GM23248 (cell line): ENCODE data around the gene ATG7. TPM values are rescaled to one million over a fixed set of nuclear protein-coding genes. Genes with fewer than 3 reads are reported as not detected.
"Not testable (repeated sequence)": the region's sequence is repeated elsewhere in the genome, so short reads cannot be mapped to it uniquely, and the experiment has no call there.

ENCODE experiments used
- DNase-seq: peaks from one replicate; pipeline ENCODE4 v3.0.0-alpha.2; 2015
- H2AFZ ChIP-seq: fragments of 200-600 bp; sonication (generic); 2 replicates; pipeline ENCODE4 v1.6.1; 2016; ENCODE audit warnings: antibody characterized with exemption
- H3F3A ChIP-seq: fragments of 200-600 bp; sonication (generic); 2 replicates; pipeline ENCODE4 v1.6.1; 2016; ENCODE audit warnings: mild to moderate bottlenecking, antibody characterized with exemption, mixed run types; ENCODE audit not compliant: insufficient read depth
- H3K27ac ChIP-seq: fragments of 200-600 bp; sonication (generic); 2 replicates; pipeline ENCODE4 v1.5.1; 2016; ENCODE audit warnings: mild to moderate bottlenecking
- H3K27me3 ChIP-seq: fragments of 200-600 bp; sonication (generic); replicated peaks from 2 replicates; pipeline ENCODE4 v1.6.1; 2016; ENCODE audit warnings: mild to moderate bottlenecking; ENCODE audit not compliant: insufficient read depth
- H3K36me3 ChIP-seq: fragments of 200-600 bp; sonication (generic); 2 replicates; pipeline ENCODE4 v1.6.1; 2016; ENCODE audit warnings: low read depth, mild to moderate bottlenecking
- H3K4me1 ChIP-seq: fragments of 200-600 bp; sonication (generic); 2 replicates; pipeline ENCODE4 v1.6.1; 2016; ENCODE audit warnings: mild to moderate bottlenecking; ENCODE audit not compliant: insufficient read depth
- H3K4me2 ChIP-seq: fragments of 200-600 bp; sonication (generic); one replicate; pipeline ENCODE4 v1.6.1; 2016; ENCODE audit warnings: mild to moderate bottlenecking; ENCODE audit not compliant: unreplicated experiment
- H3K4me3 ChIP-seq: fragments of 200-600 bp; sonication (generic); 2 replicates; pipeline ENCODE4 v1.5.1; 2016; ENCODE audit warnings: mild to moderate bottlenecking
- H3K79me2 ChIP-seq: fragments of 200-600 bp; sonication (generic); 2 replicates; pipeline ENCODE4 v1.6.1; 2016; ENCODE audit warnings: mild to moderate bottlenecking; ENCODE audit not compliant: insufficient read depth
- H3K9ac ChIP-seq: fragments of 200-600 bp; sonication (generic); 2 replicates; pipeline ENCODE4 v1.6.1; 2016; ENCODE audit warnings: mild to moderate bottlenecking
- H3K9me2 ChIP-seq: fragments of 200-600 bp; sonication (generic); 2 replicates; pipeline ENCODE4 v1.6.1; 2016; ENCODE audit warnings: mixed run types, mild to moderate bottlenecking, moderate library complexity; ENCODE audit not compliant: insufficient read depth
- H3K9me3 ChIP-seq: fragments of 200-600 bp; sonication (generic); one replicate; pipeline ENCODE4 v1.6.1; 2017; ENCODE audit warnings: low read depth
- H4K20me1 ChIP-seq: fragments of 200-600 bp; sonication (generic); 2 replicates; pipeline ENCODE4 v1.6.0; 2016; ENCODE audit not compliant: insufficient read depth
- EZH2 ChIP-seq: fragments of 200-600 bp; sonication (generic); IDR thresholded peaks from 2 replicates; pipeline ENCODE4 v1.6.1; 2018; ENCODE audit warnings: antibody characterized with exemption, mild to moderate bottlenecking; ENCODE audit not compliant: insufficient read depth, poor library complexity, severe bottlenecking
- EZH2phosphoT487 ChIP-seq: fragments of 200-600 bp; sonication (generic); IDR thresholded peaks from 2 replicates; pipeline ENCODE4 v1.6.1; 2018; ENCODE audit warnings: antibody characterized with exemption, moderate library complexity, mild to moderate bottlenecking, low read depth; ENCODE audit not compliant: insufficient read depth
- whole genome bisulfite sequencing, 2 experiments: methylation state at CpG; one replicate each; pipeline ENCODE4 v1.1.6; 2015 to 2017; ENCODE audit warnings: low lambda C conversion rate in 2 of 2, low coverage in 1 of 2; ENCODE audit errors: missing lambda C conversion rate in 2 of 2; 5-methylcytosine and 5-hydroxymethylcytosine counted together
- in situ Hi-C: fragments of 300-500 bp; cut with MboI; formaldehyde crosslinking; loops from 2 replicates; pipeline ENCODE4 v1.15.0; 2020
- polyA plus RNA-seq: library from polyadenylated mRNA; unstranded; fragments of >200 nt; fragmentation: Nextera tagmentation; extraction: Ambion mirVana; gene quantifications from 2 replicates; pipeline ENCODE4 v1.2.1, GENCODE V29; 2016
- total RNA-seq: library from RNA; depleted of rRNA; stranded (reverse); fragments of >200 nt; shearing (Covaris generic); gene quantifications from 2 replicates; pipeline ENCODE4 v1.2.3, GENCODE V29; 2014

Gene ATG7
- total and polyA plus RNA-seq, 2 experiments from 2014 or later: 40.5 to 67.5 TPM

GRCh38 chr3:11509173-11510000 is 237.2 kb downstream of the ATG7 start:
- Histone ChIP-seq H3K9ac (peak overlapping the region; percentile 70), H3K9me2 (no peaks in the 10 kb centered on the region), H3F3A (peaks cover 33% of the 10 kb centered on the region), H3K27me3 (no peaks in the 10 kb centered on the region), H3K4me2 (peak overlapping the region; percentile 64), H3K36me3 (no peaks in the 10 kb centered on the region), H3K79me2 (no peaks in the 10 kb centered on the region), H3K9me3 (no peaks in the 10 kb centered on the region), H3K4me1 (peaks cover 36% of the 10 kb centered on the region), H2AFZ (peak overlapping the region; percentile 39), H4K20me1 (no peaks in the 10 kb centered on the region), H3K27ac (peak overlapping the region; percentile 82), H3K4me3 (peak overlapping the region; percentile 29)
- TF ChIP-seq EZH2 (no peak), EZH2phosphoT487 (no peak)
- 1 to 3% methylated on average over 9 of the region's 9 CpGs for WGBS, 2 experiments
- in situ Hi-C loops: no loop called here
- peak; percentile 93 for DNase-seq

- Histone ChIP-seq H3K4me3 (peak overlapping the region; percentile 29), H3F3A (peaks cover 39% of the 10 kb centered on the region), H4K20me1 (no peaks in the 10 kb centered on the region), H3K9me2 (no peaks in the 10 kb centered on the region), H3K9me3 (no peaks in the 10 kb centered on the region), H3K27ac (peak overlapping the region; percentile 82), H3K36me3 (no peaks in the 10 kb centered on the region), H3K27me3 (no peaks in the 10 kb centered on the region), H3K9ac (peak overlapping the region; percentile 70), H3K79me2 (no peaks in the 10 kb centered on the region), H3K4me1 (peaks cover 42% of the 10 kb centered on the region), H3K4me2 (peak overlapping the region; percentile 64), H2AFZ (no peak overlapping the region)
- no peak for DNase-seq
- in situ Hi-C loops: no loop called here
- TF ChIP-seq EZH2phosphoT487: no peak
- TF ChIP-seq EZH2: no peak
- WGBS, 2 experiments: 70 to 79% methylated on average over 5 of the region's 5 CpGs
Observed at GRCh38 chr3:11510001-11510340, 237.8 kb downstream of the ATG7 start.

GRCh38 chr3:11510356-11510755 is 238.2 kb downstream of the ATG7 start:
- H3K9me3 ChIP-seq: no peaks in the 10 kb centered on the region
- no peaks in the 10 kb centered on the region for H4K20me1 ChIP-seq
- H3K4me3 ChIP-seq: no peak overlapping the region
- no peak for DNase-seq
- TF ChIP-seq EZH2phosphoT487 (no peak), EZH2 (no peak)
- H3K27ac ChIP-seq: peak overlapping the region; percentile 82; the same call in 1 of the 2 replicates
- peaks cover 46% of the 10 kb centered on the region for H3K4me1 ChIP-seq
- WGBS, 2 experiments: 87 to 91% methylated on average over 5 of the region's 5 CpGs
- no peaks in the 10 kb centered on the region for H3K27me3 ChIP-seq
- H3K9me2 ChIP-seq: no peaks in the 10 kb centered on the region
- H2AFZ ChIP-seq: no peak overlapping the region
- peaks cover 43% of the 10 kb centered on the region for H3F3A ChIP-seq
- in situ Hi-C loops: no loop called here
- no peak overlapping the region; the same call in 1 of the 2 replicates for H3K9ac ChIP-seq
- no peaks in the 10 kb centered on the region for H3K36me3 ChIP-seq
- no peaks in the 10 kb centered on the region for H3K79me2 ChIP-seq
- H3K4me2 ChIP-seq: no peak overlapping the region

GRCh38 chr3:11511606-11512005 is 239.4 kb downstream of the ATG7 start:
- in situ Hi-C loops, H3K9ac ChIP-seq, H3K36me3 ChIP-seq, H3K9me3 ChIP-seq, H3K27me3 ChIP-seq, DNase-seq, H3K27ac ChIP-seq, H2AFZ ChIP-seq, H3K79me2 ChIP-seq, H3K4me2 ChIP-seq, H4K20me1 ChIP-seq, H3K4me3 ChIP-seq, H3K9me2 ChIP-seq: not testable (repeated sequence)
- 97 to 100% methylated on average over 7 to 14 of the region's 20 CpGs for WGBS, 2 experiments
- Histone ChIP-seq H3K4me1 (peaks cover 46% of the 10 kb centered on the region), H3F3A (peaks cover 49% of the 10 kb centered on the region)

GRCh38 chr3:11513125-11513816 is 241.1 kb downstream of the ATG7 start:
- H3K9ac ChIP-seq, H2AFZ ChIP-seq, in situ Hi-C loops, H3K79me2 ChIP-seq, DNase-seq, H3K9me3 ChIP-seq, H3K27me3 ChIP-seq, H4K20me1 ChIP-seq, H3K4me3 ChIP-seq, H3K9me2 ChIP-seq, H3K36me3 ChIP-seq: not testable (repeated sequence)
- WGBS, 2 experiments: 92 to 94% methylated on average over 21 to 27 of the region's 27 CpGs
- peaks cover 48% of the 10 kb centered on the region for H3F3A ChIP-seq
- peaks cover 43% of the 10 kb centered on the region for H3K4me1 ChIP-seq
- peak overlapping the region; percentile 55 for H3K4me2 ChIP-seq
- peak overlapping the region; percentile 89 for H3K27ac ChIP-seq
